Measurements from ENCODE around the gene SH2D3C. TPM values are rescaled to one million over a fixed set of nuclear protein-coding genes. Genes with fewer than 3 reads are reported as not detected.
A peak's percentile ranks its signal among the peaks of the same experiment; 100 is the strongest.

Gene SH2D3C
- total and polyA plus RNA-seq, 9 of the 15 experiments (the other 6 are each of a cell fraction or from before 2014, with no cell fraction given): 0.03 to 1.2 (median 0.22) TPM; not detected in 1

DNA sequence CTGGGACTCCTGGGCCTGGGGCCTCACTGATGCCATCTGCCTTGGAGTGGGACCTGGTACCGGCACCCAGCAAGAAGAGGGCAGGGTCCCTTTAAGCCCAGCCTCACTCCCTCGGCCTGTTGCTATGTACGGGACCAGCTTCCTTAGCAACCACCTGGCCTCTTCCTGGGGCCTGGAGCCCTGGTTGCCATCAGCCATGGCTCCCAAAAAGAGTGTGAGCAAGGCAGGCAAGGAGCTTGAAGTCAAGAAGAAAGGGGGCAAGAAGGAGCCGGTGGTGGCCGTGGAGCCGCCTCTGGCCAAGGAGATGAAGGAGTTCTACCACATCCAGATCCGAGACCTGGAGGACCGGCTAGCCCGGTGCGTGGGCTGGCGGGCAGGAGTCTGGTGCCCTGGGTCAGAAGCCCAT lies 71.6 kb downstream of the SH2D3C start, which contains the start of gene CFAP157 (continued):
- TF ChIP-seq FOXA3 (CRISPR knock-in tag; conservative IDR thresholded peaks at IDR 0.05 in 1 of 2, IDR thresholded peaks at IDR 0.05 in 1 of 2) (0 out of 4 replicates have a peak, but pooled peaks of 1 of the 2 experiments have one; percentile 34), ZKSCAN1 (IDR thresholded peaks at IDR 0.05; ENCODE audit: low read depth, low read length) (no peak), CBFB (CRISPR knock-in tag; IDR thresholded peaks at IDR 0.05) (no peak), ZBTB7A (IDR thresholded peaks at IDR 0.05; ENCODE audit: borderline replicate concordance, control insufficient read depth, low read depth, low read length) (no peak), LEF1 (IDR thresholded peaks at IDR 0.05) (no peak), RFX1 (IDR thresholded peaks at IDR 0.05) (peak; percentile 88), MAFK (IDR thresholded peaks at IDR 0.05; ENCODE audit: low read length) (no peak), LARP7 (IDR thresholded peaks at IDR 0.05) (no peak), MTF1 (CRISPR knock-in tag; IDR thresholded peaks at IDR 0.05; ENCODE audit: borderline replicate concordance) (no peak), SMARCA5 (IDR thresholded peaks at IDR 0.05) (no peak), PCBP1 (IDR thresholded peaks at IDR 0.05; ENCODE audit: low read depth, low read length, poor library complexity, severe bottlenecking) (no peak), HNRNPK (IDR thresholded peaks at IDR 0.05; ENCODE audit: low read depth, low read length, poor library complexity, severe bottlenecking) (no peak), TGIF2 (CRISPR knock-in tag; IDR thresholded peaks at IDR 0.05) (no peak), NR2C1 (IDR thresholded peaks at IDR 0.05) (no peak), NR2C1 (tag; IDR thresholded peaks at IDR 0.05) (no peak), ZFP36 (IDR thresholded peaks at IDR 0.05; ENCODE audit: low read depth, low read length, partially characterized antibody) (no peak)
- TF ChIP-seq, protein P1, sequence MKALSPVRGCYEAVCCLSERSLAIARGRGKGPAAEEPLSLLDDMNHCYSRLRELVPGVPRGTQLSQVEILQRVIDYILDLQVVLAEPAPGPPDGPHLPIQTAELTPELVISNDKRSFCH (CRISPR knock-in tag; IDR thresholded peaks at IDR 0.05): no peak
- TF ChIP-seq, protein P1 (tag; IDR thresholded peaks at IDR 0.05): no peak
- TF ChIP-seq, protein P2, sequence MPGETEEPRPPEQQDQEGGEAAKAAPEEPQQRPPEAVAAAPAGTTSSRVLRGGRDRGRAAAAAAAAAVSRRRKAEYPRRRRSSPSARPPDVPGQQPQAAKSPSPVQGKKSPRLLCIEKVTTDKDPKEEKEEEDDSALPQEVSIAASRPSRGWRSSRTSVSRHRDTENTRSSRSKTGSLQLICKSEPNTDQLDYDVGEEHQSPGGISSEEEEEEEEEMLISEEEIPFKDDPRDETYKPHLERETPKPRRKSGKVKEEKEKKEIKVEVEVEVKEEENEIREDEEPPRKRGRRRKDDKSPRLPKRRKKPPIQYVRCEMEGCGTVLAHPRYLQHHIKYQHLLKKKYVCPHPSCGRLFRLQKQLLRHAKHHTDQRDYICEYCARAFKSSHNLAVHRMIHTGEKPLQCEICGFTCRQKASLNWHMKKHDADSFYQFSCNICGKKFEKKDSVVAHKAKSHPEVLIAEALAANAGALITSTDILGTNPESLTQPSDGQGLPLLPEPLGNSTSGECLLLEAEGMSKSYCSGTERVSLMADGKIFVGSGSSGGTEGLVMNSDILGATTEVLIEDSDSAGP (CRISPR knock-in tag; IDR thresholded peaks at IDR 0.05): peak; percentile 90
- TF ChIP-seq, protein P3, sequence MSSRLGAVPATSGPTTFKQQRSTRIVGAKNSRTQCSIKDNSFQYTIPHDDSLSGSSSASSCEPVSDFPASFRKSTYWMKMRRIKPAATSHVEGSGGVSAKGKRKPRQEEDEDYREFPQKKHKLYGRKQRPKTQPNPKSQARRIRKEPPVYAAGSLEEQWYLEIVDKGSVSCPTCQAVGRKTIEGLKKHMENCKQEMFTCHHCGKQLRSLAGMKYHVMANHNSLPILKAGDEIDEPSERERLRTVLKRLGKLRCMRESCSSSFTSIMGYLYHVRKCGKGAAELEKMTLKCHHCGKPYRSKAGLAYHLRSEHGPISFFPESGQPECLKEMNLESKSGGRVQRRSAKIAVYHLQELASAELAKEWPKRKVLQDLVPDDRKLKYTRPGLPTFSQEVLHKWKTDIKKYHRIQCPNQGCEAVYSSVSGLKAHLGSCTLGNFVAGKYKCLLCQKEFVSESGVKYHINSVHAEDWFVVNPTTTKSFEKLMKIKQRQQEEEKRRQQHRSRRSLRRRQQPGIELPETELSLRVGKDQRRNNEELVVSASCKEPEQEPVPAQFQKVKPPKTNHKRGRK (tag; IDR thresholded peaks at IDR 0.05): no peak
- TF ChIP-seq, protein P4, sequence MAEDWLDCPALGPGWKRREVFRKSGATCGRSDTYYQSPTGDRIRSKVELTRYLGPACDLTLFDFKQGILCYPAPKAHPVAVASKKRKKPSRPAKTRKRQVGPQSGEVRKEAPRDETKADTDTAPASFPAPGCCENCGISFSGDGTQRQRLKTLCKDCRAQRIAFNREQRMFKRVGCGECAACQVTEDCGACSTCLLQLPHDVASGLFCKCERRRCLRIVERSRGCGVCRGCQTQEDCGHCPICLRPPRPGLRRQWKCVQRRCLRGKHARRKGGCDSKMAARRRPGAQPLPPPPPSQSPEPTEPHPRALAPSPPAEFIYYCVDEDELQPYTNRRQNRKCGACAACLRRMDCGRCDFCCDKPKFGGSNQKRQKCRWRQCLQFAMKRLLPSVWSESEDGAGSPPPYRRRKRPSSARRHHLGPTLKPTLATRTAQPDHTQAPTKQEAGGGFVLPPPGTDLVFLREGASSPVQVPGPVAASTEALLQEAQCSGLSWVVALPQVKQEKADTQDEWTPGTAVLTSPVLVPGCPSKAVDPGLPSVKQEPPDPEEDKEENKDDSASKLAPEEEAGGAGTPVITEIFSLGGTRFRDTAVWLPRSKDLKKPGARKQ (CRISPR knock-in tag; IDR thresholded peaks at IDR 0.05): no peak
- TF ChIP-seq, protein P5, sequence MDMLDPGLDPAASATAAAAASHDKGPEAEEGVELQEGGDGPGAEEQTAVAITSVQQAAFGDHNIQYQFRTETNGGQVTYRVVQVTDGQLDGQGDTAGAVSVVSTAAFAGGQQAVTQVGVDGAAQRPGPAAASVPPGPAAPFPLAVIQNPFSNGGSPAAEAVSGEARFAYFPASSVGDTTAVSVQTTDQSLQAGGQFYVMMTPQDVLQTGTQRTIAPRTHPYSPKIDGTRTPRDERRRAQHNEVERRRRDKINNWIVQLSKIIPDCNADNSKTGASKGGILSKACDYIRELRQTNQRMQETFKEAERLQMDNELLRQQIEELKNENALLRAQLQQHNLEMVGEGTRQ (CRISPR knock-in tag; IDR thresholded peaks at IDR 0.05): no peak
- TF ChIP-seq, protein P6, sequence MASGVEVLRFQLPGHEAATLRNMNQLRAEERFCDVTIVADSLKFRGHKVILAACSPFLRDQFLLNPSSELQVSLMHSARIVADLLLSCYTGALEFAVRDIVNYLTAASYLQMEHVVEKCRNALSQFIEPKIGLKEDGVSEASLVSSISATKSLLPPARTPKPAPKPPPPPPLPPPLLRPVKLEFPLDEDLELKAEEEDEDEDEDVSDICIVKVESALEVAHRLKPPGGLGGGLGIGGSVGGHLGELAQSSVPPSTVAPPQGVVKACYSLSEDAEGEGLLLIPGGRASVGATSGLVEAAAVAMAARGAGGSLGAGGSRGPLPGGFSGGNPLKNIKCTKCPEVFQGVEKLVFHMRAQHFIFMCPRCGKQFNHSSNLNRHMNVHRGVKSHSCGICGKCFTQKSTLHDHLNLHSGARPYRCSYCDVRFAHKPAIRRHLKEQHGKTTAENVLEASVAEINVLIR (CRISPR knock-in tag; IDR thresholded peaks at IDR 0.05): no peak

Measured in K562 (cell line).